Retinal pigment epithelial cell (primary cell): ENCODE measurements around the gene ADH7.

Source experiments
- DNase-seq: peaks from one replicate; pipeline ENCODE4 v3.0.0-alpha.2; 2010; ENCODE audit warnings: low read depth
- H3K4me3 ChIP-seq: 2 replicates; pipeline ENCODE4 v1.5.1; 2011; ENCODE audit warnings: mild to moderate bottlenecking, low read length, control low read depth, moderate library complexity
- CTCF ChIP-seq: conservative IDR thresholded peaks from 2 replicates; pipeline ENCODE4 v1.5.1; 2011; ENCODE audit warnings: low read depth, low read length, control low read depth, inconsistent platforms

Gene ADH7

DNA sequence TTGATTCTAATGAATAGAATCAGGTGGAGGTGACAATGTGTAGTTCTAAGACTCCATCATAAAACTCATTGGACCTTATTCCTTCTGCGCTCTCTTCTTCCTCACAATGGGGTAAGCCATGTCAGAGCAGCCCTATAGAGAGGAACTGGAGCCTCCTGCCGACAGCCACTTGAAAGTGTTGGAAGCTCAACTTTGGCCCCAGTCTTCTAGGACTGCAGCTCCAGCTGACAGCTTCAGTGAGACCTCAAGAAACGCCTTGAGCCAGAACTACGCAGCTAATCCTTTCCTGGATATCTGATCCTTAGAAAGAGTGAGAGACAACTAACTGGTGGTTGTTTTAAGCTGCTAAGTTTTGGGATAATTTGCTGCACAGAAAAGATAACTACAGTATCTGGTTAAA lies 22.1 kb upstream of the ADH7 start:
- no peak for DNase-seq
- peak; percentile 20 for TF ChIP-seq CTCF
- no peak overlapping the region for H3K4me3 ChIP-seq

DNA sequence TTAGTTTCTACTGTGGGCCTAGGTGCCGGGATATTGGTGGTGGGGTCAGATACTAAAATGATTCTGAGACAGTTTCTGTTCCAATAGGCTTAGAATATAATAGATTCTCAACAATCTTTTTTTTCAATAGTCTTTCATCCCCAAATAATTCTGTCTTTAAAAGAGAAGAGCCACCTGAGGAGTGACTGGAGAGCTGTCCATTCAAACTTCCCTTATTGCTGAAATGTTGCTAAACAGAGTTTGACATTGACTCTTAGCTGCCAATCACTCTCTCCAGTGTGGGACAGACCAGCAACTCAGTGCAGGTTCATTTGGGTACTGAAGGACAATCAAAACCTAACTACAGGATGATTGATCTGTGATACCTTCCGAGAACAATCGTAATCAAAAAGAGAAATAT lies 12.4 kb upstream of the ADH7 start:
- no peak for DNase-seq
- H3K4me3 ChIP-seq, result no peak overlapping the region
- no peak for TF ChIP-seq CTCF

- peak; percentile 28 for DNase-seq
- TF ChIP-seq CTCF, result no peak
- no peak overlapping the region for H3K4me3 ChIP-seq
Measured at GRCh38 chr4:99447079-99447478, 11.9 kb upstream of the ADH7 start.

DNA sequence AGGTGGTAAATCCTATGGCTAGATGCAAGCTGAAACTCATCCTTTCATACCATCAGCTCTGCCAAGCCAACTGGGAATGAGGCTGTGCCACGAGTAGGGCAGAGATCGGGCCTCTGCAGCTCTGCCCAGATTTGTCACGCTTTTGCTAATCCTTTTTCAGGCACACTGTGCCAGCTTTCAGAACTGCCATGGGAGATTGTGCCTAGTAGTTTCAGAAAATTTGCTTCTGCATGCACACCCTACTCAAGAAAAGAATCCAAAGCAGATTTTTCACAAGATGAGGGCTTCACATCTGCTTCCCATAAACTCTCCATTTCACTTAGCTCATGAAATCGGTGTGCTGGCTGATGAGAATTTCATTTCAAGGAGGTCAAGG lies 3.3 kb upstream of the ADH7 start:
- H3K4me3 ChIP-seq, result no peak overlapping the region
- no peak for TF ChIP-seq CTCF
- DNase-seq, result no peak

GRCh38 chr4:99437723-99438404 lies 2.7 kb upstream of the ADH7 start:
- TF ChIP-seq CTCF, result no peak
- H3K4me3 ChIP-seq, result no peak overlapping the region
- no peak for DNase-seq

GRCh38 chr4:99436976-99437722 lies 2.0 kb upstream of the ADH7 start:
- no peak overlapping the region for H3K4me3 ChIP-seq
- TF ChIP-seq CTCF, result no peak
- DNase-seq, result no peak

GRCh38 chr4:99436462-99436861 lies 1.3 kb upstream of the ADH7 start:
- no peak for TF ChIP-seq CTCF
- DNase-seq, result no peak
- no peak overlapping the region for H3K4me3 ChIP-seq
